PC-3 (cell line): ENCODE measurements around the gene FAM151A. TPM values are rescaled to one million over a fixed set of nuclear protein-coding genes. Genes with fewer than 3 reads are reported as not detected.

Experiments
- ATAC-seq: fragments of 200-7000 bp; cut with Tn5 transposase; 2 replicates; pipeline ENCODE4 v1.9.1; 2020; ENCODE audit warnings: mild to moderate bottlenecking, moderate library complexity
- Bru-seq: library from RNA; stranded (reverse); fragments of 400-500 nt; gene quantifications from one replicate; lab custom pipeline; 2021; lab: Mats Ljungman, UMichigan
- BruChase-seq, 2 experiments: library from RNA; stranded (reverse); fragments of 400-500 nt; gene quantifications; one replicate each; lab custom pipeline; 2021; lab: Mats Ljungman, UMichigan
- BruUV-seq: library from RNA; stranded (reverse); fragments of 400-500 nt; replicated peaks from 2 replicates; lab custom pipeline; 2021; lab: Mats Ljungman, UMichigan
- CTCF ChIA-PET: fragments of 300-600 bp; sonication (Branson Sonifier 250); formaldehyde crosslinking; loops from one replicate; lab custom pipeline; 2022; ENCODE audit warnings: antibody characterized with exemption; lab: Charles Lee
- POLR2A ChIA-PET: fragments of 300-600 bp; sonication (Branson Sonifier 250); formaldehyde crosslinking; loops from one replicate; lab custom pipeline; 2022; ENCODE audit warnings: antibody characterized with exemption; ENCODE audit not compliant: unreplicated experiment; lab: Charles Lee
- DNase-seq: peaks from one replicate; pipeline ENCODE4 v3.0.0-alpha.2; 2015
- H2AFZ ChIP-seq: fragments of 300-600 bp; sonication (generic); 2 replicates; pipeline ENCODE4 v1.6.0; 2016; ENCODE audit warnings: antibody characterized with exemption, low read length
- H3F3A ChIP-seq: fragments of 300-600 bp; sonication (generic); one replicate; pipeline ENCODE4 v1.6.0; 2017; ENCODE audit warnings: antibody characterized with exemption, low read length, control low read depth, mild to moderate bottlenecking; ENCODE audit not compliant: unreplicated experiment
- H3K27ac ChIP-seq: fragments of 300-600 bp; sonication (generic); 2 replicates; pipeline ENCODE4 v1.5.1; 2016; ENCODE audit warnings: mild to moderate bottlenecking, low read length
- H3K27me3 ChIP-seq: fragments of 300-600 bp; sonication (generic); 2 replicates; pipeline ENCODE4 v1.6.1; 2016; ENCODE audit warnings: low read length, mixed read lengths
- H3K36me3 ChIP-seq: fragments of 300-600 bp; sonication (generic); 2 replicates; pipeline ENCODE4 v1.6.1; 2016; ENCODE audit warnings: low read depth, mixed run types, low read length, mixed read lengths
- H3K4me1 ChIP-seq: fragments of 300-600 bp; sonication (generic); 2 replicates; pipeline ENCODE4 v1.5.1; 2016; ENCODE audit warnings: low read length; ENCODE audit not compliant: insufficient read depth
- H3K4me2 ChIP-seq: fragments of 300-600 bp; sonication (generic); 2 replicates; pipeline ENCODE4 v1.6.0; 2016; ENCODE audit warnings: low read length
- H3K4me3 ChIP-seq: fragments of 300-600 bp; sonication (generic); 2 replicates; pipeline ENCODE4 v1.5.1; 2016; ENCODE audit warnings: mild to moderate bottlenecking, low read length, mixed read lengths
- H3K79me2 ChIP-seq: fragments of 300-600 bp; sonication (generic); 2 replicates; pipeline ENCODE4 v1.6.1; 2017; ENCODE audit warnings: low read length, mixed read lengths
- H3K9ac ChIP-seq: fragments of 300-600 bp; sonication (generic); 2 replicates; pipeline ENCODE4 v1.6.0; 2016; ENCODE audit warnings: mild to moderate bottlenecking, low read length
- H3K9me2 ChIP-seq: fragments of 300-600 bp; sonication (generic); replicated peaks from 2 replicates; pipeline ENCODE4 v1.6.1; 2016; ENCODE audit warnings: mixed run types, low read length, mixed read lengths
- H3K9me3 ChIP-seq: fragments of 300-600 bp; sonication (generic); 2 replicates; pipeline ENCODE4 v1.6.1; 2016; ENCODE audit warnings: low read length, mixed read lengths
- H4K20me1 ChIP-seq: fragments of 300-600 bp; sonication (generic); 2 replicates; pipeline ENCODE4 v1.6.1; 2016; ENCODE audit warnings: low read length, mixed read lengths
- CTCF ChIP-seq: fragments of 300-600 bp; sonication (generic); conservative IDR thresholded peaks from 2 replicates; pipeline ENCODE4 v1.5.1; 2017; ENCODE audit warnings: antibody characterized with exemption, low read depth, mild to moderate bottlenecking, low read length
- EZH2 ChIP-seq: fragments of 300-600 bp; sonication (generic); IDR thresholded peaks from one replicate; pipeline ENCODE4 v1.6.1; 2017; ENCODE audit warnings: antibody characterized with exemption, mild to moderate bottlenecking, low read length; ENCODE audit not compliant: unreplicated experiment
- EZH2phosphoT487 ChIP-seq: fragments of 300-600 bp; sonication (generic); IDR thresholded peaks from 2 replicates; pipeline ENCODE4 v1.6.1; 2018; ENCODE audit warnings: mild to moderate bottlenecking, antibody characterized with exemption, low read length, borderline replicate concordance
- intact Hi-C: fragments of 100-400 bp; cut with micrococcal nuclease; formaldehyde crosslinking; loops from 2 replicates; pipeline ENCODE4 v1.9.0; 2023
- long read RNA-seq: library from polyadenylated mRNA; unstranded; transcript quantifications from one replicate; pipeline ENCODE4 v2.0.0, GENCODE V29; 2021; ENCODE audit not compliant: unreplicated experiment
- total RNA-seq: library from RNA; depleted of rRNA; stranded (reverse); fragments of >200 nt; gene quantifications from 2 replicates; pipeline ENCODE4 v1.2.3, GENCODE V29; 2014; rRNA removed

FAM151A gene
- total RNA-seq: not detected in 2 replicates
- not detected for Bru-seq, nascent RNA
- not detected for BruChase-seq, experiment 1, labeled RNA remaining after a 6-hour chase
- BruChase-seq, experiment 2, labeled RNA remaining after a 2-hour chase: not detected
- long read RNA-seq: 0 reads

GRCh38 chr1:54623216-54624007 lies at the start of gene FAM151A:
FAM151A (minus strand) TSS chr1:54623525; CDS start chr1:54623395, 130 bp downstream.
- H3K4me2 ChIP-seq: no peak within 1 kb of the TSS
- H3K36me3 ChIP-seq: no peaks in the 10 kb centered on the region
- no peaks in the 10 kb centered on the region for H3F3A ChIP-seq
- ChIA-PET POLR2A (no interaction called here), CTCF (no interaction called here)
- no peak within 1 kb of the TSS for H2AFZ ChIP-seq
- intact Hi-C loops: no loop called here
- TF ChIP-seq EZH2 (no peak), EZH2phosphoT487 (no peak), CTCF (no peak)
- H3K27me3 ChIP-seq: peaks cover 12% of the 10 kb centered on the region; the same call in 1 of the 2 replicates
- H3K9ac ChIP-seq: no peak within 1 kb of the TSS
- DNase-seq: no peak
- no peak within 1 kb of the TSS for H3K27ac ChIP-seq
- no peak within 1 kb of the TSS for H3K4me3 ChIP-seq
- H4K20me1 ChIP-seq: no peaks in the 10 kb centered on the region
- no TSS peak for BruUV-seq
- no peaks in the 10 kb centered on the region for H3K4me1 ChIP-seq
- ATAC-seq: no peak
- H3K79me2 ChIP-seq: no peaks in the 10 kb centered on the region
- H3K9me3 ChIP-seq: no peaks in the 10 kb centered on the region
- H3K9me2 ChIP-seq: no peaks in the 10 kb centered on the region

- H3K79me2 ChIP-seq: no peaks in the 10 kb centered on the region
- intact Hi-C loops: loop anchor here (1.0 to 5.0 kb wide), 4 partner anchors 120 to 325 kb away; partner anchors contain the start of gene BSND
- ATAC-seq (peak; percentile 85), DNase-seq (peak; percentile 76)
- H3K4me1 ChIP-seq: no peaks in the 10 kb centered on the region
- no peaks in the 10 kb centered on the region for H3K9me3 ChIP-seq
- BruUV-seq: no TSS peak
- no peak overlapping the region for H3K4me3 ChIP-seq
- H3K36me3 ChIP-seq: no peaks in the 10 kb centered on the region
- no peak overlapping the region for H3K9ac ChIP-seq
- H4K20me1 ChIP-seq: no peaks in the 10 kb centered on the region
- no peak overlapping the region for H2AFZ ChIP-seq
- no peak overlapping the region for H3K27ac ChIP-seq
- CTCF ChIA-PET: interaction anchor here (0.5 kb wide), 2 partner anchors 55 to 262 kb away, joined by 7 to 9 read pairs; no protein-coding TSS in a partner anchor
- no peak overlapping the region for H3K4me2 ChIP-seq
- no peaks in the 10 kb centered on the region for H3F3A ChIP-seq
- TF ChIP-seq EZH2 (no peak), EZH2phosphoT487 (no peak), CTCF (peak; percentile 89)
- POLR2A ChIA-PET: no interaction called here
- H3K27me3 ChIP-seq: 0 out of 2 replicates have a peak, but pooled peaks cover under 1% of the 10 kb centered on the region
- H3K9me2 ChIP-seq: no peaks in the 10 kb centered on the region
Measured at GRCh38 chr1:54671985-54672608, 48.8 kb upstream of the FAM151A start.
